Measurements from ENCODE around the gene NFATC2IP.
"Not testable (repeated sequence)": the region's sequence is repeated elsewhere in the genome, so short reads cannot be mapped to it uniquely, and the experiment has no call there.

NFATC2IP gene

DNA sequence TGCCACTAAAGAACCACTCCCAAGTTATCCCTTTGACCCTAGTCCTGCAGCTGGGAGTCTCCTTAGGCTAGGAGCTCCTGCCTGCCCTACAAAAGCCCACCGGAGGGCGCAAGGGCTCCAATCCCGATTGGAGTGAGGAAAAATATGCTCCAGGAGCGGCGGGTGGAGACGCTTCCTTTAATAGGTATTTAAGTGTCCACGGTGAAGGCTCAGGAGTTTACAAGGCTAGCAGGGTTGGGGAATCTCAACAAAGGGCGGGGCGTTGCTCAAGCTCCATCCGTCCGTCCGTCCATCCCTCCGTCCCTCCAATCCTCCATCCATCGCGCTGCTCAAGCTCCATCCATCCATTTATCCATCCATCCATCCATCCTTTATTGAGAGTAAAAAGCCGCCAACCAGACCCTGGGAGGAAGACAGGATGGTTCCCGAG is 23.3 kb downstream of the NFATC2IP start:
- no peak for DNase-seq (ENCODE audit: low read depth)

DNA sequence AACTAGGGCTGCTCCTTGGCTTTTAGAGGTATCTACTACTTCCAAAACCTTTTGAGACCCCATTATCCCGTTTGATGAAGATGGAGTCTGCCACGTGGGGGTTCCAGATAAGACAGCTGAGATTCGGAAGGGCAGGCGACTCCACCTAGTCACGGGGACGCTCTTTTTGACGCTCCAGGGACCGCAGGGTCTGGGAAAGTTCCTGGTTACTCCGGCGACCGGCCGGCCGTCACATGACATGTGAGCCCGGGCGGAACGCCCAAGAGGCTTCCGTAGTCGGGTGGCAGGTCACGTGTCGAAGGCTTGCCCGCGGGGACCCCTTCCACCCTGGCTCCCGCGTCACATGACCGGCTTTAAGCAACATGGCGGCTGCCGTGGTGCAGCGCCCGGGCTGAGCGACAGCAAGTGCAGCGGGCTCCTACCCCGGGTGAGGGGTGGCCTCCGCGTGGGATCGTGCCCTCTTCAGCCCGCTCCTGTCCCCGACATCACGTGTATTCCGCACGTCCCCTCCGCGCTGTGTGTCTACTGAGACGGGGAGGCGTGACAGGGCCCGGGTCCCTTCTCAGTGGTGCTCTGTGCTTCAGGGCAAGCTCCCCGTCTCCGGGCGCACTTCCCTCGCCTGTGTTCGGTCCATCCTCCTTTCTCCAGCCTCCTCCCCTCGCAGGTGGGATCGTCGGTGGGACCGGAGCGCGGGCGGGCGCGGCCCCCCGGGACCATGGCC is 23.9 kb downstream of the NFATC2IP start, which contains the start of gene SPNS1:
TSS of gene SPNS1 (plus strand) at position 342 of the 721 bp plus-strand sequence. CDS start at position 716, 374 bp downstream.
- DNase-seq (ENCODE audit: low read depth), result peak; percentile 87

DNA sequence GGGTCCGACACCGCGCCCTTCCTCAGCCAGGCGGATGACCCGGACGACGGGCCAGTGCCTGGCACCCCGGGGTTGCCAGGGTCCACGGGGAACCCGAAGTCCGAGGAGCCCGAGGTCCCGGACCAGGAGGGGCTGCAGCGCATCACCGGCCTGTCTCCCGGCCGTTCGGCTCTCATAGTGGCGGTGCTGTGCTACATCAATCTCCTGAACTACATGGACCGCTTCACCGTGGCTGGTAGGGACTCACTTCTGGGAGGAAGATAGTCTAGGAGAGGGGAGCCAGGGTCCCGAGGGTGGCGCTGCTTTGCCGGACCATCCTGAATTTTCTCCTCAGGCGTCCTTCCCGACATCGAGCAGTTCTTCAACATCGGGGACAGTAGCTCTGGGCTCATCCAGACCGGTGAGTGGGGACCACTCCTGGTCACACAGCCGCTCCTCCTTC is 24.4 kb downstream of the NFATC2IP start:
- DNase-seq (ENCODE audit: low read depth), result no peak

DNA sequence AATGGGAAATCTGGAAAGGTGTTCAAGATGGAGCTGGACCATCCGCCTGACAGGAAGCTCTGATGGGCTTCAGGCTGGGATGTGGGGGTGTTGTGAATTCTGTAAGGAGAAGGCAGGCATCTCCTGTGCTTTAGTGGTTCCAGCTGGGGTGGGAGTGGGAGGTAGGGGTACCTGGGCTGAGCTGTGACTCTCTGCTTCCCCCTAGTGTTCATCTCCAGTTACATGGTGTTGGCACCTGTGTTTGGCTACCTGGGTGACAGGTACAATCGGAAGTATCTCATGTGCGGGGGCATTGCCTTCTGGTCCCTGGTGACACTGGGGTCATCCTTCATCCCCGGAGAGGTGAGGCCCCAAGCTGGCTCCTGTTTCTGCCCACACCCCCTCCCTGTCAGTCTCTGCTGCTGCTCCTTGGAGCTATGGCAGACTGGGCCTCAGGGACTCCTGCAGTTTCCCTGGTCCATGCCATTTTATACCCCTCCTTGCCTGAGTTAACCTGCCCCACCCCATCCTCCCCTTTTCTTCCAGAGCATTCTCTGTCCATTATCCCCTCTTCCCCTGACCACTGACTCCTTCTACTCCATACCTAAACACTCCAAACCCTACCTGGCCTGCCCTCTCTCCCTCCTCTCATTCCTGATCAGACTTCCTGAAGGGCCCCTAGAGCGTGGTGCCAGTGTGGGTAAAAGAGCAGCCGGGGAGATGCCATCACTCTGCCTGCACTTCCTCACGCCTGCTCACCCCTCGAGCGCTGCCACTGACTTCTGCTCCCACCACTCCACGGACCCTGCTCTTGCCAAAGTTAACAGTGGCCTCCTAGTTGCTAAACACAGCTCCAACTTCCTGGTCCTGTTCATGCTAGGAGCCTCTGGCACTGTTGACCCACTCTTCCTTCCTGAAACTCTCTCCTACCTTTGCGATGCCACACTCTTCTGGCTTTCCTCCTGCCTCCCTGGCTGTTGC is 27.2 kb downstream of the NFATC2IP start:
- DNase-seq (ENCODE audit: low read depth), result no peak

DNA sequence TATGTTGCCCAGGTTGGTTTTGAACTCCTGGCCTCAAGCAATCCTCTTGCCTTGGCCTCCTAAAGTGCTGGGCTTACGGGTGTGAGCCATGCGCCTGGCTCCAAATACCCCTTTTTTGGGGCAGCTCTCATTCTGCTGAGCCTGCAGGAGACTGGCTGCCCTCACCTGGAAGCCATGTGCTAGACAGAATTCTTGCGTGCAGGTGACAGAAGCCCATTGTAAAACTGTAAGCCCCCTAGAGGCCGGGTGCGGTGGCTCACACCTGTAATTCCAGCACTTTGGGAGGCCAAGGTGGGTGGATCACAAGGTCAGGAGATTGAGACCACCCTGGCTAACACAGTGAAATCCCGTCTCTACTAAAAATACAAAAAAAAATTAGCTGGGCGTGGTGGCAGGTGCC is 29.6 kb downstream of the NFATC2IP start:
- not testable (repeated sequence) for DNase-seq (ENCODE audit: low read depth)

DNA sequence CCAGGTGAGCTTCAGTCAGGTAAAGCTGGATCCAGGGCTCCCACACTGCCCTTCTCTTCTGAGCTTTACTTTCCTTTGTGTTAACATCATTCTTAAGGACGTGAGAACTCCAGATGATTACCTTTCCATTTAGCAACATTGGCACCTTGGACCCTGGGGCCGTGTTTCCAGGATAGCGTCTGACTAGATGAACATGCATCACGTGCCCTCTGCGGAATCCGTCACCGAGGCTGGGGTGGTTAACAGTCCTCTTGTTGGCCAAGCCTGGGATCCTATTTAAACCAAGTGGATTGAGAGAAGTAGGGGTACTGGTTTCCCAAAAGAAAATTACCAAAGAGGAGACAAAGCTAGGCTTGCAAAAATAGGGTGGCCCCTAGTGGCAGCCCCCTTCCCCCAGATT is 30.2 kb downstream of the NFATC2IP start:
- DNase-seq (ENCODE audit: low read depth), result no peak

DNA sequence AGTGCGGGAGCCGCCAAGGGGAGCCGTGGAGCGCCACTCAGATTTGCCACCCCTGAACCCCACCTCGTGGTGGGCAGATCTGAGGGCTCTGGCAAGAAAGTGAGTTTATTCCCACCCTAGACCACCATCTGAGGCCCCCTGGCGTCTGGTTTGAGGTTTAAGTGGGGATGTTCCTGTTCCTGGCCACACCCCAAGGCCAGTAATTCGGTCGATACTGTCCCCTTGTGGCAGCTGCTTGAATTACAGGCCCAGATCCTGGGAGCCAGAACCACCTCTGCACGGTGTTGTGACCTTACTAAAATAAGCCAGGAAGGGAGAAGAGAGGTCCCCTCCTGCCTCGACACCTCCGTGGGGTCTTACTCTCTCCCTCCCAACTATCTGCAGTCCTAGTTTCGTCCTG is 30.8 kb downstream of the NFATC2IP start:
- no peak for DNase-seq (ENCODE audit: low read depth)

DNA sequence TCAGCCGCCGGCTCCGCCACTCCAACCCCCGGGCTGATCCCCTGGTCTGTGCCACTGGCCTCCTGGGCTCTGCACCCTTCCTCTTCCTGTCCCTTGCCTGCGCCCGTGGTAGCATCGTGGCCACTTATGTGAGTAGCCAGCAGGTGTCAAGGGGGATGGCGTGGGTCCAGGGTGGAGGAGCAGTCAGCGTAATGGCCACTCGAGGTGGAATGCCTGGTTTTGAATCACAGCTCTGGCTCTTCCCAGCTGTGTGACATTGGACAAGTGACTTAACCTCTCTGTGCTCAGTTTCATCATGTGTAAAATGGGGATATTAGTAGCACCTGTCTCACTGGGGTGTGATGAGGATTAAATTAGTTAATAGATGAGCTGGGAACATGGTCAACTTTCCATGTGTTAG is 31.7 kb downstream of the NFATC2IP start:
- DNase-seq (ENCODE audit: low read depth), result no peak

DNA sequence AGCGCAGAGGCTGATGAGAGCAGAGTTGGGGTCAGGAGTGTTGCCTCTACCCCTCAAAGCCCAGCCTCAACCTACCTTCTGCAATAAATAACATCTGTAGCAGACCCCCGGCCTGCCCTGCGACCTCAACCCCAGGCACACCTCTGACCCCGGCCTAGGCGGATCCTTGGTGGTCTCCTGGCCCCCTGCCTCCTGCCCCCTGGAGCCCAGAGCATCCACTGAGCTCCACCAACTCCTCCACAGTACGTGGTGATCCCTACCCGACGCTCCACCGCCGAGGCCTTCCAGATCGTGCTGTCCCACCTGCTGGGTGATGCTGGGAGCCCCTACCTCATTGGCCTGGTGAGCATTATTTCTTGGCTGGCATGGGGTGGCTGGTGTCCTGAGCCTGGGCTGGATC is 32.2 kb downstream of the NFATC2IP start:
- no peak for DNase-seq (ENCODE audit: low read depth)

DNA sequence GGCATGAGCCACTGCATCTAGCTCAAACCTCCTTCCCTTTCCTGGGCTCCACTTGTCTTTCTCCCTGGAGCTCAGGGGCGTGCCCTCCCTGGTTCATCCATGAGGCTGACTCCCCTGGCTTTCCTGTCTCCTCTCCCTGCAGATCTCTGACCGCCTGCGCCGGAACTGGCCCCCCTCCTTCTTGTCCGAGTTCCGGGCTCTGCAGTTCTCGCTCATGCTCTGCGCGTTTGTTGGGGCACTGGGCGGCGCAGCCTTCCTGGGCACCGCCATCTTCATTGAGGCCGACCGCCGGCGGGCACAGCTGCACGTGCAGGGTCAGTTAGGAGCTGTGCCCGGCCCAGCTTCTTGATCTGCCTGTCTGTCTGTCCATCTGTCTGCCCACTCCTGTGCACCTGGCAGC is 32.9 kb downstream of the NFATC2IP start:
- no peak for DNase-seq (ENCODE audit: low read depth)

DNA sequence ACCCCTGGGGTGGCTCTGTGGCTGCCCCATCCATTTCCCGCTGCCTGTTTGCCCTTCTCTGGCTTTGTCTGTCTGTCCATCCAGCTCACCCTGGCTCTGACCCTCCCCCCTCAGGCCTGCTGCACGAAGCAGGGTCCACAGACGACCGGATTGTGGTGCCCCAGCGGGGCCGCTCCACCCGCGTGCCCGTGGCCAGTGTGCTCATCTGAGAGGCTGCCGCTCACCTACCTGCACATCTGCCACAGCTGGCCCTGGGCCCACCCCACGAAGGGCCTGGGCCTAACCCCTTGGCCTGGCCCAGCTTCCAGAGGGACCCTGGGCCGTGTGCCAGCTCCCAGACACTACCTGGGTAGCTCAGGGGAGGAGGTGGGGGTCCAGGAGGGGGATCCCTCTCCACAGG is 33.4 kb downstream of the NFATC2IP start:
- no peak for DNase-seq (ENCODE audit: low read depth)

DNA sequence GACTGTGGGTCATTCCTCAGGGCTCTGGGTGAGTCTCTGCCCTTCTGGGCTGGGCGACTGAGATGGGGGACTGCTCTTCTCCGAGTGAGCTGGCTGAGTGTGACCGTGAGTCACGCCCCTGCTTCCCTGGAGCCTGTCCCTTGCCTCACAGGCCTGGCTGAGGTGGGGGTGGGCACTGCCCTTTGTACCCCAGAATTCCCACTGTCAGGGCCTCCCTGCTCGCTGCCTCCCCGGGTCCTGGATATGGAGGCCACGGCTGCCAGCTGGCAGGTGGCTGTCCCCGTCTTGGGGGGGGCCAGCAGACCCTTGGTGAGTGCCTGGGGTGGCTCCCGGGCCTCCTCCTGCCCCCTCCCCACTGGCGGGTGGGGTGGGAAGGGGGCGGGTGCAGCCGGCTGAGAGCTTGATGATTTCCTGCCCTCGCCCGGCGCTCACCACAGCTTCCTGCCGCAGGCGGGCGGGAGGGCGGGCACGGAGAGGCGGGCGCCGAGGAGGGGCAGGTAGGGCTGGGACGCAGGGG is 33.9 kb downstream of the NFATC2IP start, which contains the start of gene LAT:
TSS of gene LAT (plus strand) at position 434 of the 517 bp plus-strand sequence. CDS start 366 bp downstream, outside the sequence.
- peak; percentile 57 for DNase-seq (ENCODE audit: low read depth)

DNA sequence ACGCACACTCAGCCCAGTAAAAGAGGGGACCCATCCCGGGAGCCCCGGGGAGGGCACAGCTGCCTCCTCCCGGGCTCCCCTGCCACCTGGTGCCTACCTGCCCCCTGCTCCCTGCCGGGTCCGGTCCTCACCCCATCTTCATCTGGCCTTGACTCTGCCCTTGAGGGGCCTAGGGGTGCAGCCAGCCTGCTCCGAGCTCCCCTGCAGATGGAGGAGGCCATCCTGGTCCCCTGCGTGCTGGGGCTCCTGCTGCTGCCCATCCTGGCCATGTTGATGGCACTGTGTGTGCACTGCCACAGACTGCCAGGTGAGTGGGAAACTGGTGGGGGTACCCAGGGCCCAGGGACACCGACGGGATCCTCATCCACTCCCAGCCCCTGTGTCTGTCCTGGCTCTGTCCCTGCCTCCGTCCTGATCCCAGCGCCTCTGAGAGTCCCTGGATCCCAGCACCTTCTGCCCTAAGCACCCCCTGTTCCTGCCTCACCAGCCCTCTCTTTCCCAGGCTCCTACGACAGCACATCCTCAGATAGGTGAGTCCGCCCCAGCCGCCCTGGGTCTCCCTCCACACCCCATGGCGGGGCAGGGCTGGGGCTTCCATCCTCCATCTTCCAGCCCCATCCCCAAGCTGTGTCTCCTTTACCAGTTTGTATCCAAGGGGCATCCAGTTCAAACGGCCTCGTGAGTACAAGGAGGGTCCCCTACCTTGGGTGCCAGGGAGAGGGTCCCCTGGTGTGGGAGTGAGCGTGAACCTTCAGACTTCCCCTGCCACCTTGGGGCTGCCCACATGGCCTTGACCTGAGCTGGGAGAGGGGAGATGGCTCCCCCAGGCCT is 34.7 kb downstream of the NFATC2IP start:
- no peak for DNase-seq (ENCODE audit: low read depth)

DNA sequence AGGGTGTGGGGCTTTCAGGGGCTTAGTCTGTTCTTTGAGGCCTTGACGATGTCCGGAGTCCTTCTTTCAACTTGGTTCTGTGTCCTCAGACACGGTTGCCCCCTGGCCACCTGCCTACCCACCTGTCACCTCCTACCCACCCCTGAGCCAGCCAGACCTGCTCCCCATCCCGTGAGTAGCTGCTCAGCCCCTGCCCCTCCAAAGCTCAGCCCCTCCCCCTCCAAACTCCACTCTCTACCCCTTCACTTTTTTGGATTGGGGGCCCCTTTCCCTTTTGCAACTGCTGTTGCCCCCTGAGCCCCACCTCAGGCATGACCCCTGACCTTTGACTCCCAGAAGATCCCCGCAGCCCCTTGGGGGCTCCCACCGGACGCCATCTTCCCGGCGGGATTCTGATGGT is 35.3 kb downstream of the NFATC2IP start:
- no peak for DNase-seq (ENCODE audit: low read depth)

DNA sequence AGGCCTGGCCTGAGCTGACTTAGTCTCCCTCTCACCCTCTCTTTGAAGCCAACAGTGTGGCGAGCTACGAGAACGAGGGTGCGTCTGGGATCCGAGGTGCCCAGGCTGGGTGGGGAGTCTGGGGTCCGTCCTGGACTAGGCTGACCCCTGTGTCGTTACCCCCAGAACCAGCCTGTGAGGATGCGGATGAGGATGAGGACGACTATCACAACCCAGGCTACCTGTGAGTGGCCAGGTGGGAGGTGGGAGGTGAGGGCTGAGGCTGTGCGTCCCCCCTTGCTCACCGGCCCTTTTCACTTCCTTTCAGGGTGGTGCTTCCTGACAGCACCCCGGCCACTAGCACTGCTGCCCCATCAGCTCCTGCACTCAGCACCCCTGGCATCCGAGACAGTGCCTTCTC is 35.8 kb downstream of the NFATC2IP start:
- no peak for DNase-seq (ENCODE audit: low read depth)

DNA sequence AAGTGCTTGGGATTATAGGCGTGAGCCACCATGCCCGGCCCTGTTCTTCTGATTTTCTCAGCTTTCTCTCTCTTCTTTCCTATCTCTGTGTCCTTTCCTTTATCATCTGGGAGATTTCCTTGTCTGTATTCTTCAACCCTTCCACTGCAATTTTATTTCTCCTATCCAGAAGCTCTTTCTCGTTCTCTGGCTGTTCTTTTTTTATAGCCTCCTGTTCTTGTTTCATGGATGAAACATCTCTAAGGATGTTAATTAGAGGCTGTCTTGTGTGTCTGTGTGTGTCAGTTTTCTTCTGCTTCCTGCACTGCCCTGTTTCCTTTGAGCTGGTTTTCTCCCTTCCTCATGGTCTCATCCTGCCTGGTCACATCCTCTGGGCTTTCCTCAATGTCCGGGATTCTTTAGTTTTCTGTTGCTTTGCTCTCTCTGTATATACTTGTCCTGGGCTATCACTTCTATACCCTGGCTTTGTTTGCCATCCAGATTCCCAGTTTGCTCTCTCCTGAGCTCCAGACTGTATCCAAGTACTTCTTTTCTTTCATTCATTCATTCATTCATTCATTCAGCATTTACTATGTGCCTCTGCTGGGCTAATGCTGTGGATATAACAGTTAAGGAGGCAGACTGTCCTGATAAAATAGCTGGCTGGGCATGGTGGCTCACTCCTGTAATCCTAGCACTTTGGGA is 36.6 kb downstream of the NFATC2IP start:
- DNase-seq (ENCODE audit: low read depth), result no peak

DNA sequence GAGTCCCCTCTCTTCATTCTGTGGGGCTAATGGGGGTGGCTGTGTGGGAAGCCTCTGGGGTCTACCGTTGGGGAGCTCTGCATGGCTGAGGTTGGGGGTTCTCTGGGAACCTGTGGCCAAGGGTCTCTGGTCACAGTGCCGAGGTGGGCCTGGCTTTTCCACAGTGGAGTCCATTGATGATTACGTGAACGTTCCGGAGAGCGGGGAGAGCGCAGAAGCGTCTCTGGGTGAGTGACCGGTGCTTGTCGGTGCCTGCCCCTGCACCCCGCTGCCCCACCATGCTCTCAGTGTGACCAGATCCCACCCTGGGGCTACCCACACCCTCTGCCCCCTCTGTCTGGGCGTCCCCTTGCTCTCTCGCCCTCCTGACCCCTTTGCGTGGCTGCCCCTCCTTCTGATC is 38.6 kb downstream of the NFATC2IP start:
- DNase-seq (ENCODE audit: low read depth), result no peak

DNA sequence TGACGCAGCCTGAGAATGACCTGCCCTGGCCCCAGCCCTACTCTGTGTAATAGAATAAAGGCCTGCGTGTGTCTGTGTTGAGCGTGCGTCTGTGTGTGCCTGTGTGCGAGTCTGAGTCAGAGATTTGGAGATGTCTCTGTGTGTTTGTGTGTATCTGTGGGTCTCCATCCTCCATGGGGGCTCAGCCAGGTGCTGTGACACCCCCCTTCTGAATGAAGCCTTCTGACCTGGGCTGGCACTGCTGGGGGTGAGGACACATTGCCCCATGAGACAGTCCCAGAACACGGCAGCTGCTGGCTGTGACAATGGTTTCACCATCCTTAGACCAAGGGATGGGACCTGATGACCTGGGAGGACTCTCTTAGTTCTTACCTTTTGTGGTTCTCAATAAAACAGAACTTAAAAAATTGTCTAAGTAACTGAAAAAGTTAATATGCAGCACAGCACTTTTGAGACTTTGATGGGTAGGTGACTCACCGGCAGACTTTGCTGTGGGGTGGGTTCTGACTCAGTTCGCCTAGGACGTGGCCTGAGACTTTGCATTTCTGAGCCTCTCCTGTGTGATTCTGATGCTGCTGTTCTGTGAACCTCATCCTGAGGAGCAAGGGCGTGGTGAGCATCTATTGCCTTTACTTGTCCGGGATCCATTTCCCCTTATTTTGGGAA is 39.8 kb downstream of the NFATC2IP start:
- no peak for DNase-seq (ENCODE audit: low read depth)

DNA sequence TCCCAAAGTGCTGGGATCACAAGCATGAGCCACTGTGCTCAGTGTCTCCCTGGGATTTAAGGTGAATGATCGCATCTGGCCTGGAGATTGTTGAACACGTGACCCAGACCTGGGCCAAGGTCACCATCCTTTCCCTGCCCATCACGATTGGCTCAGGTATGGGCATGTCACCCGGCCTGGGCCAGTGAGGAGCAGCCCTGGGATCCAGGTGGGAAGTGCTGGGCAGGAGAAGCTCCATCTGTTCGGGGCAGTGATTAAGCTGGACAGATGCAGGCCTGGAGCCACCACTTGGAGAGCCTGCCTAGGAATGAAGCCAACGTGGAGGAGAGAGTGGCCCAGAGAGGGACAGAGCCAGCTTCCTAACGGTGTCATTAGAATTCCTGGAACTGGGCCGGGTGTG is 41.0 kb downstream of the NFATC2IP start:
- no peak for DNase-seq (ENCODE audit: low read depth)

DNA sequence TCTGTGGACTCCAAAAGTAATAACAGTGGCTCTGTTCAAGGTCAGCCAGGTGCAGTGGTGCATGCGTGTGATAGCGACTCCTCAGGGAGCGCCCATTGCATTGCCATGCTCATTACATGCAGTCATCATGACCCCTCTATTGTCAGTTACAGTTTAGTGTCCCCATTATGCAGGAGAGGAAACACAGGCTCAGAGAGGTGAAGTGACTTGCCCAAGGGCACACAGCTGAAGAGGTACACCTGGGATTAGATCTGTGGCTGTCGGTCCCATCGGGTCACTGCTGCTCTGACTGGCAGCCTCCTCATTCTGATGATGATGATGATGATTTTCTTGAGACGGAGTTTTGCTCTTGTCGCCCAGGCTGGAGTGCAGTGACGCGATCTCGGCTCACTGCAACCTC is 41.8 kb downstream of the NFATC2IP start:
- DNase-seq (ENCODE audit: low read depth), result no peak

DNA sequence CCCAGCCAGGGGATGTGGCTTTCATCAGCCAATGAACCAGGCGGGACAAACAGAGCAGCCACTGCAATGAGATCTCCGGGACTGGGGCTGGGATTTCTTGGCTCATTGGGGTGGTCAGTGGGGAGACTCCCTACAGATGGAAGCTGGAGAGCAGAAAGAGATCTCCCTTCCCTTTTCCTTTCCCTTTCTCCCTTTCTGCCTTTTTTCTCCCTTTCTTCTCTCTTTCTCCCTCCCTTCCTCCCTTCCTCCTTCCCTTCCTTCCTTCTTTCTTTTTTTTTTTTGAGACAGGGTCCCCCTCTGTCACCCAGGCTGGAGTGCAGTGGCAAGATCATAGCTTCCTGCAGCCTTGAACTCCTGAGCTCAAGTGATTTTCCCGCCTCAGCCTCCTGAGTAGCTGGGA is 48.1 kb downstream of the NFATC2IP start:
- DNase-seq (ENCODE audit: low read depth), result no peak
